Adrenal gland (tissue), 12 donors: ENCODE results near the gene ASTN2. TPM values are rescaled to one million over a fixed set of nuclear protein-coding genes. Genes with fewer than 3 reads are reported as not detected.
"Not testable (repeated sequence)": the region's sequence is repeated elsewhere in the genome, so short reads cannot be mapped to it uniquely, and the experiment has no call there.

Source experiments
- DNase-seq, 7 donors: peaks; one replicate each; pipeline ENCODE4 v3.0.0-alpha.2; 2019 to 2020
- H3K27ac ChIP-seq, 5 donors: fragments of 200-600 bp; sonication (generic) in 4 of 5; 1 replicate in 3 of 5; 2 replicates in 2 of 5; pipeline versions ENCODE4 v1.5.1 to v1.8.0; 2016 to 2020; ENCODE audit warnings: mild to moderate bottlenecking in 1 of 5
- H3K27me3 ChIP-seq: fragments of 200-600 bp; 2 replicates; pipeline ENCODE4 v1.8.0; 2021
- H3K36me3 ChIP-seq, 2 donors: fragments of 200-600 bp; replicated peaks in 1 of 2; 1 replicate in 1 of 2; 2 replicates in 1 of 2; pipeline versions ENCODE4 v1.5.1 to v1.8.0; 2018 to 2022
- H3K4me1 ChIP-seq, 2 donors: fragments of 200-600 bp; replicated peaks in 1 of 2; 1 replicate in 1 of 2; 2 replicates in 1 of 2; pipeline versions ENCODE4 v1.5.1 to v1.8.0; 2018 to 2021
- H3K4me3 ChIP-seq, 4 donors: fragments of 200-600 bp; sonication (generic) in 3 of 4; one replicate each; pipeline ENCODE4 v1.5.1; 2016 to 2018
- H3K9me3 ChIP-seq, 3 donors: fragments of 200-600 bp; sonication (generic) in 1 of 3; replicated peaks in 1 of 3; 1 replicate in 2 of 3; 2 replicates in 1 of 3; pipeline versions ENCODE4 v1.5.1 to v1.8.0; 2016 to 2021
- CTCF ChIP-seq, 6 experiments: fragments of 450-650 bp in 4 of 6; fragments of 200-600 bp in 2 of 6; sonication (generic) in 1 of 6; IDR thresholded peaks; 1 replicate in 5 of 6; 2 replicates in 1 of 6; pipeline versions ENCODE4 v1.5.1 to v1.8.0; 2016 to 2021; ENCODE audit warnings: antibody characterized with exemption in 6 of 6, mild to moderate bottlenecking in 2 of 6, moderate library complexity in 1 of 6
- POLR2A ChIP-seq, 2 donors: fragments of 450-650 bp; IDR thresholded peaks; one replicate each; pipeline ENCODE4 v1.6.1; 2017; ENCODE audit warnings: antibody characterized with exemption in 2 of 2, mild to moderate bottlenecking in 2 of 2, moderate library complexity in 1 of 2
- WGBS, 4 donors: extraction: QIAGEN DNeasy Blood & Tissue Kit in 2 of 4; methylation state at CpG; one replicate each; pipeline versions ENCODE4 v1.1.5 to v1.1.7; 2013 to 2017; 5-methylcytosine and 5-hydroxymethylcytosine counted together
- intact Hi-C, 2 donors: fragments of 100-400 bp; cut with DNase I; formaldehyde crosslinking; loops; one replicate each; pipeline versions ENCODE4 v1.14.1 to v1.15.0; 2022 to 2023
- polyA plus RNA-seq, 3 donors: library from polyadenylated mRNA; stranded (reverse); fragments of 200-250 nt in 2 of 3; fragments of 350-450 nt in 1 of 3; fragmentation: Illumina TruSeq in 1 of 3; extraction: RNeasy Lipid Tissue Mini Kit (QIAGEN cat#74804) in 1 of 3; gene quantifications; one replicate each; pipeline ENCODE4 v1.2.3, GENCODE V29; 2013 to 2014
- total RNA-seq, 9 donors: library from RNA; depleted of rRNA in 4 of 9; stranded (reverse); fragments of >200 nt in 4 of 9; fragments of 120-200 nt in 1 of 9; fragmentation: NEBNext Ultra II Directional in 1 of 9; extraction: Animal tissue kit (Norgen Biotek cat#: 25700) in 1 of 9; gene quantifications; one replicate each; pipeline versions ENCODE4 v1.1.0 to v1.2.4, GENCODE V29; 2013 to 2023
- donor health status: healthy with polysubstance abuse.
- donor health status: Bipolar disorder and iron deficiency.
- donor health status: DM: yes; HTN: yes; CAD: no.
- donor health status: DM: no; HTN: no; CAD: no.
- donor health status: DM: no; HTN: no; CAD: no.
- donor health status: DM: yes; HTN: yes; CAD: no.

Gene ASTN2
- total and polyA plus RNA-seq, 12 donors, result 2.5 to 15.6 (median 6.8) TPM

GRCh38 chr9:116692616-116693015 is 722.2 kb downstream of the ASTN2 start:
- peaks cover 29 to 72% of the 10 kb centered on the region in 2 donors for H3K4me1 ChIP-seq
- no peak overlapping the region for H3K27ac ChIP-seq
- no peaks in the 10 kb centered on the region for H3K27me3 ChIP-seq
- TF ChIP-seq CTCF (IDR thresholded peaks at IDR 0.05) (no peak), POLR2A (IDR thresholded peaks at IDR 0.05) (no peak)
- H3K9me3 ChIP-seq, result no peaks in the 10 kb centered on the region
- intact Hi-C loops, result no loop called here
- WGBS, 4 donors, result 72 to 80% (median 76%) methylated on average over 2 of the region's 2 CpGs
- peaks cover 0 to 2% of the 10 kb centered on the region in 2 donors for H3K36me3 ChIP-seq
- DNase-seq, result no peak
- H3K4me3 ChIP-seq, result no peak overlapping the region

GRCh38 chr9:116691607-116692006 is 723.2 kb downstream of the ASTN2 start:
- intact Hi-C loops, result no loop called here
- no peak for DNase-seq
- peaks cover 29 to 74% of the 10 kb centered on the region in 2 donors for H3K4me1 ChIP-seq
- H3K4me3 ChIP-seq, result no peak overlapping the region
- no peaks in the 10 kb centered on the region for H3K36me3 ChIP-seq
- H3K27ac ChIP-seq, result peak overlapping the region in 1 of 5 donors; percentile 1
- H3K27me3 ChIP-seq, result no peaks in the 10 kb centered on the region
- no peak for TF ChIP-seq CTCF (IDR thresholded peaks at IDR 0.05)
- TF ChIP-seq POLR2A (IDR thresholded peaks at IDR 0.05), result no peak
- H3K9me3 ChIP-seq, result no peaks in the 10 kb centered on the region
- WGBS, 4 donors, result 57 to 72% (median 64%) methylated on average over 3 of the region's 3 CpGs

DNA sequence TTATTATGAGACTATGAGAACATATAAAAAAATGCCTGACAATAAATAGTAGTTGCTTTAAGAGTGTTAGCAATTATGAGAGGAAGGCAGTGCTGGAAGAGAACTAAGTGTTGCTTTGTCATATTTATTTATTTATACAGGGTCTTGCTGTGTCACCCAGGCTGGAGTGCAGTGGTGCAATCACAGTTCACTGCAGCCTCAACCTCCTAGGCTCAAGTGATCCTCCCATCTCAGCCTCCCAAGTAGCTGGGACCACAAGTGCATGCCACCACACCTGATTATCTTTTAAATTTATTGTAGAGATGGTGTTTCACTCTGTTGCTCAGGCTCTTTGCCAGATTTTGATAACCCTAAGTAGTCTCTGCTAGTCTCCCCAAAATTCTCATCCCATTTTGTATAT is 724.1 kb downstream of the ASTN2 start:
- peak overlapping the region in 2 of 5 donors; percentile 1 to 4 for H3K27ac ChIP-seq
- H3K36me3 ChIP-seq, DNase-seq, H3K4me3 ChIP-seq, intact Hi-C loops, H3K27me3 ChIP-seq, H3K9me3 ChIP-seq: not testable (repeated sequence)
- peaks cover 29 to 78% of the 10 kb centered on the region in 2 donors for H3K4me1 ChIP-seq

DNA sequence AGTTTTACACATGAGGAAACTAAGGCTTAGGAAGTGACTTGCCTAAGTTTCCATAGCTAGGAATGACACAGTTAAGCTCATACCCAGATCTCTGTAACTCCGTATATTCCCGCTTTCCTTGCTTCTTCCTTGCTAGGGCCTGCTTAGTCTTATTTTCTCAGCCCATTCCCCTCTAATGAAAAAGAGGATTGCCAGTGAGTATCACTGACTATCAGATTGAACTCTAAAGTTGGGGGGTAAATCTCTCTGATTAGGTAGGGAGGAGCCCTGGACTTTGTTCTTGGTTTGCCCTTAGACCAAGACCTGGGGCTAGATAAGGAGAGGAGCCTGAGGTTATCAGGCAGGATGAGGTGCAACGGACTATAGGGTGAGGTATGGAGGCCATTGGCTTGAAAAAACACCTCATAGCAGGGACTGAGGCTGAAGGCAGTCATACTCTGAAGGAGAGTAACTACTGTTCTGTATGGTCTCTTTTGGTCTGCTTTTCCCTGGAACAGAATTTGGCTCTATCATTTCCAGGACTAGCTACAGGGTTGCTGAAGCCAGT is 725.3 kb downstream of the ASTN2 start:
- H3K4me1 ChIP-seq, result peaks cover 29 to 67% of the 10 kb centered on the region in 2 donors
- WGBS, 4 donors, result 94 to 97% (median 95%) methylated on average over 3 of the region's 3 CpGs

More for the DNA sequence above, 725.3 kb downstream of the ASTN2 start:
- Histone ChIP-seq H3K9me3 (no peaks in the 10 kb centered on the region), H3K27ac (no peak overlapping the region), H3K27me3 (no peaks in the 10 kb centered on the region), H3K36me3 (no peaks in the 10 kb centered on the region), H3K4me3 (no peak overlapping the region)
- DNase-seq, result no peak
- TF ChIP-seq POLR2A (IDR thresholded peaks at IDR 0.05), result no peak
- no peak for TF ChIP-seq CTCF (IDR thresholded peaks at IDR 0.05)
- intact Hi-C loops, result no loop called here
